Metanephros (tissue), 1 donor: ENCODE results near the gene MN1. TPM values are rescaled to one million over a fixed set of nuclear protein-coding genes. Genes with fewer than 3 reads are reported as not detected.

ENCODE experiments used
- total RNA-seq: library from RNA; depleted of rRNA; stranded (reverse); fragments of >200 nt; gene quantifications from one replicate; pipeline ENCODE4 v1.2.3, GENCODE V29; 2014

Gene MN1
- 11.3 TPM for total RNA-seq

GRCh38 chr22:27801616-27802345, at the start of gene MN1:
Gene MN1, minus strand, starts transcription at chr22:27801756. Its CDS starts 1,213 bp downstream, at chr22:27800543.

Other genes with a start within 250 kb of the MN1 start
- 39.3 TPM for gene PITPNB, start 117.5 kb upstream of the MN1 start, total RNA-seq